HEK293 (cell line): ENCODE results near the gene BIRC5.

ENCODE experiments used
- CTCF ChIA-PET: fragments of 350-600 bp; formaldehyde crosslinking; extraction: SDS; loops from one replicate; lab custom pipeline; 2021; ENCODE audit warnings: antibody characterized with exemption; lab: Yijun Ruan, JAX
- POLR2A ChIA-PET: fragments of 300-600 bp; formaldehyde crosslinking; extraction: SDS; loops from one replicate; lab custom pipeline; 2020; ENCODE audit warnings: antibody characterized with exemption, inconsistent platforms; lab: Yijun Ruan, JAX
- H3K27ac ChIP-seq: fragments of 200-500 bp; sonication (Bioruptor generic); 2 replicates; pipeline ENCODE4 v1.5.1; 2014; ENCODE audit warnings: low read depth, low read length, control low read depth, inconsistent platforms; ENCODE audit errors: extremely low read depth
- H3K36me3 ChIP-seq, 2 experiments: fragments of 200-500 bp in 1 of 2; sonication (Bioruptor generic) in 1 of 2; 1 replicate in 1 of 2; 2 replicates in 1 of 2; pipeline ENCODE4 v1.5.1; 2014 to 2017; ENCODE audit warnings: inconsistent platforms in 2 of 2, low read length in 2 of 2; ENCODE audit not compliant: control insufficient read depth in 2 of 2, insufficient read depth in 1 of 2
- H3K4me1 ChIP-seq: fragments of 200-500 bp; sonication (Bioruptor generic); 2 replicates; pipeline ENCODE4 v1.5.1; 2014; ENCODE audit warnings: mild to moderate bottlenecking, low read length, inconsistent platforms; ENCODE audit not compliant: control insufficient read depth, insufficient read depth
- H3K4me3 ChIP-seq: 2 replicates; pipeline ENCODE4 v1.5.1; 2011; ENCODE audit warnings: low read depth, mild to moderate bottlenecking, control low read depth, low read length, moderate library complexity
- H3K9me3 ChIP-seq: fragments of 200-500 bp; sonication (Bioruptor generic); 2 replicates; pipeline ENCODE4 v1.5.1; 2014; ENCODE audit warnings: low read depth, low read length, inconsistent platforms; ENCODE audit not compliant: control insufficient read depth, insufficient read depth
- KLF10 ChIP-seq: fragments of 450-650 bp; IDR thresholded peaks from 2 replicates; pipeline ENCODE4 v1.5.1; 2018; ENCODE audit warnings: missing biosample characterization, mild to moderate bottlenecking, missing genetic modification characterization
- MEIS1 ChIP-seq: sonication (generic); formaldehyde crosslinking; IDR thresholded peaks from 2 replicates; pipeline ENCODE4 v1.8.1; 2022; ENCODE audit warnings: missing genetic modification reagents, mild to moderate bottlenecking, borderline replicate concordance
- OSR2 ChIP-seq: fragments of 450-650 bp; formaldehyde crosslinking; IDR thresholded peaks from 2 replicates; pipeline ENCODE4 v1.5.1; 2016; ENCODE audit warnings: missing biosample characterization, missing genetic modification characterization
- PRDM1 ChIP-seq: fragments of 450-650 bp; formaldehyde crosslinking; IDR thresholded peaks from 2 replicates; pipeline ENCODE4; 2016; ENCODE audit warnings: missing biosample characterization, missing genetic modification characterization
- SALL2 ChIP-seq: fragments of 450-650 bp; formaldehyde crosslinking; IDR thresholded peaks from 2 replicates; pipeline ENCODE4 v1.5.0; 2017; ENCODE audit warnings: missing biosample characterization, mild to moderate bottlenecking, missing genetic modification characterization, borderline replicate concordance
- SP3 ChIP-seq: fragments of 450-650 bp; formaldehyde crosslinking; IDR thresholded peaks from 2 replicates; pipeline ENCODE4 v1.5.1; 2016; ENCODE audit warnings: missing biosample characterization, missing genetic modification characterization
- ZBTB17 ChIP-seq: fragments of 450-650 bp; formaldehyde crosslinking; IDR thresholded peaks from 2 replicates; pipeline ENCODE4 v1.5.1; 2016; ENCODE audit warnings: missing biosample characterization, missing genetic modification characterization
- ZNF174 ChIP-seq: fragments of 450-650 bp; formaldehyde crosslinking; IDR thresholded peaks from 2 replicates; pipeline ENCODE4 v1.5.0; 2017; ENCODE audit warnings: missing biosample characterization, mild to moderate bottlenecking, missing genetic modification characterization
- ZNF239 ChIP-seq: fragments of 450-650 bp; formaldehyde crosslinking; IDR thresholded peaks from 2 replicates; pipeline ENCODE4 v1.5.1; 2016; ENCODE audit warnings: missing biosample characterization, missing genetic modification characterization
- ZNF404 ChIP-seq: fragments of 450-650 bp; formaldehyde crosslinking; IDR thresholded peaks from 2 replicates; pipeline ENCODE4 v1.5.1; 2017; ENCODE audit warnings: missing biosample characterization, missing genetic modification characterization
- ZNF433 ChIP-seq: fragments of 450-650 bp; formaldehyde crosslinking; IDR thresholded peaks from 2 replicates; pipeline ENCODE4 v1.5.1; 2016; ENCODE audit warnings: missing biosample characterization, missing genetic modification characterization, low read depth
- ZNF585B ChIP-seq: fragments of 450-650 bp; formaldehyde crosslinking; IDR thresholded peaks from 2 replicates; pipeline ENCODE4 v1.5.1; 2016; ENCODE audit warnings: missing biosample characterization, missing genetic modification characterization
- ZNF768 ChIP-seq: fragments of 450-650 bp; formaldehyde crosslinking; IDR thresholded peaks from 2 replicates; pipeline ENCODE4 v1.5.1; 2018; ENCODE audit warnings: missing biosample characterization, mild to moderate bottlenecking, missing genetic modification characterization
- TF ChIP-seq, protein P1 (sequence below): fragments of 450-650 bp; formaldehyde crosslinking; IDR thresholded peaks from 2 replicates; pipeline ENCODE4 v1.5.1; 2016; ENCODE audit warnings: missing biosample characterization, missing genetic modification characterization
- TF ChIP-seq, protein P2 (sequence below): fragments of 450-650 bp; formaldehyde crosslinking; IDR thresholded peaks from 2 replicates; pipeline ENCODE4 v1.5.1; 2017; ENCODE audit warnings: missing biosample characterization, missing genetic modification characterization
- TF ChIP-seq, protein P3 (sequence below): fragments of 450-650 bp; formaldehyde crosslinking; IDR thresholded peaks from 2 replicates; pipeline ENCODE4 v1.5.1; 2016; ENCODE audit warnings: missing biosample characterization, missing genetic modification characterization
- TF ChIP-seq, protein P4 (sequence below): fragments of 450-650 bp; formaldehyde crosslinking; IDR thresholded peaks from 2 replicates; pipeline ENCODE4 v1.5.1; 2016; ENCODE audit warnings: missing biosample characterization, missing genetic modification characterization, borderline replicate concordance
- TF ChIP-seq, protein P5 (sequence below): fragments of 450-650 bp; formaldehyde crosslinking; conservative IDR thresholded peaks from 2 replicates; pipeline ENCODE4 v1.5.1; 2016; ENCODE audit warnings: low read depth, missing biosample characterization, missing genetic modification characterization

Gene BIRC5

DNA sequence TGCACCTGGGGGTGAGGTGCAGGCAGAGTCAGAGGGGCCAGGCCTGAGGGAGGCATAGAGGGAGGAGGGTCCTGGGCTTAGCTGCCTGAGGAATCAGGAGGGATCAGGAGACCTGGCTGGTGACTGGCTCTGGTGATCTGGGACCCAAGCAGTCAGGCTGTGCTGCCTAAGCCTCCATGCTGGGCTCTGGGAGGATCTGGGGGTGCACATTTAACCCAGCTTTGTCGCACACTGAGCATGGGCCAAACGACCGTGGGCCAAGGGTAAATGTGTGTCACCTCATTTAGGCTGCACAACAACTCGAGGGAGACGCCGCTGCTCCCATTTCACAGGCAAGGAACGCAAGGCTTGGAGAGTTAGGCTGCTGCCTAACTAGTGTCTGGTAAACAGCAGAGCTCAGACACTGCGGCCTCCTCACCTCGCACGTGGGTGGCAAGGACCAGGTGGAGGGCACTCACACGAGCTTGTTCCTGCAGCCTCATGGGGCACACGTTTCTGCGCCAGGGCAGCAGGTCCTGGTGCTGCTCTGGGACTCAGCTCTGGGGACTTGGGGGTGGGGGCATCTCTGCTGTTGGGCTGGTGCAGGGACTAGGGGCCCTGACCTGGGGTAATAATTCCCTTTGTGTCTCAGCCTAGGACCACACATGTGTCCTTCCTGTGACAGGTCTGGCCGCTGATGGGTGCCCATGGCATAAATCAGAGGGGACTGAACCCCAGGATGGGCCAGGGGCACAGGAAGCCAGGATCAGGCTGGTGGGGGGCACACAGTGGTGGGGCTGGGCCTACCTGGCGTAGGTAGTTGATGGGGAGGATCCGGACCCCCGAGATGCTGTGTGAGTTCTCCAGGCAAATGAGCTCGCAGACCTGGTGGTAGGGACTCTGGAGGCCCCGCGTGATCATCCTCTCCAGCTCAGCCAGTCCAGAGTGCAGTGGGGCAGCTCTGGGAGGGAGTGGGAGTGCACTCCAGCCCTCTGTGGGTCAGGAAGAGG lies 36.1 kb downstream of the BIRC5 start (continued):
- TF ChIP-seq, protein P1, sequence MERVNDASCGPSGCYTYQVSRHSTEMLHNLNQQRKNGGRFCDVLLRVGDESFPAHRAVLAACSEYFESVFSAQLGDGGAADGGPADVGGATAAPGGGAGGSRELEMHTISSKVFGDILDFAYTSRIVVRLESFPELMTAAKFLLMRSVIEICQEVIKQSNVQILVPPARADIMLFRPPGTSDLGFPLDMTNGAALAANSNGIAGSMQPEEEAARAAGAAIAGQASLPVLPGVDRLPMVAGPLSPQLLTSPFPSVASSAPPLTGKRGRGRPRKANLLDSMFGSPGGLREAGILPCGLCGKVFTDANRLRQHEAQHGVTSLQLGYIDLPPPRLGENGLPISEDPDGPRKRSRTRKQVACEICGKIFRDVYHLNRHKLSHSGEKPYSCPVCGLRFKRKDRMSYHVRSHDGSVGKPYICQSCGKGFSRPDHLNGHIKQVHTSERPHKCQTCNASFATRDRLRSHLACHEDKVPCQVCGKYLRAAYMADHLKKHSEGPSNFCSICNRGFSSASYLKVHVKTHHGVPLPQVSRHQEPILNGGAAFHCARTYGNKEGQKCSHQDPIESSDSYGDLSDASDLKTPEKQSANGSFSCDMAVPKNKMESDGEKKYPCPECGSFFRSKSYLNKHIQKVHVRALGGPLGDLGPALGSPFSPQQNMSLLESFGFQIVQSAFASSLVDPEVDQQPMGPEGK (tag by site-specific recombination) = no peak
- TF ChIP-seq SALL2 (tag by site-specific recombination) = no peak
- no peak for TF ChIP-seq PRDM1 (tag by site-specific recombination)
- TF ChIP-seq, protein P2, sequence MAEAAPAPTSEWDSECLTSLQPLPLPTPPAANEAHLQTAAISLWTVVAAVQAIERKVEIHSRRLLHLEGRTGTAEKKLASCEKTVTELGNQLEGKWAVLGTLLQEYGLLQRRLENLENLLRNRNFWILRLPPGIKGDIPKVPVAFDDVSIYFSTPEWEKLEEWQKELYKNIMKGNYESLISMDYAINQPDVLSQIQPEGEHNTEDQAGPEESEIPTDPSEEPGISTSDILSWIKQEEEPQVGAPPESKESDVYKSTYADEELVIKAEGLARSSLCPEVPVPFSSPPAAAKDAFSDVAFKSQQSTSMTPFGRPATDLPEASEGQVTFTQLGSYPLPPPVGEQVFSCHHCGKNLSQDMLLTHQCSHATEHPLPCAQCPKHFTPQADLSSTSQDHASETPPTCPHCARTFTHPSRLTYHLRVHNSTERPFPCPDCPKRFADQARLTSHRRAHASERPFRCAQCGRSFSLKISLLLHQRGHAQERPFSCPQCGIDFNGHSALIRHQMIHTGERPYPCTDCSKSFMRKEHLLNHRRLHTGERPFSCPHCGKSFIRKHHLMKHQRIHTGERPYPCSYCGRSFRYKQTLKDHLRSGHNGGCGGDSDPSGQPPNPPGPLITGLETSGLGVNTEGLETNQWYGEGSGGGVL (tag by site-specific recombination) = no peak
- TF ChIP-seq, protein P3, sequence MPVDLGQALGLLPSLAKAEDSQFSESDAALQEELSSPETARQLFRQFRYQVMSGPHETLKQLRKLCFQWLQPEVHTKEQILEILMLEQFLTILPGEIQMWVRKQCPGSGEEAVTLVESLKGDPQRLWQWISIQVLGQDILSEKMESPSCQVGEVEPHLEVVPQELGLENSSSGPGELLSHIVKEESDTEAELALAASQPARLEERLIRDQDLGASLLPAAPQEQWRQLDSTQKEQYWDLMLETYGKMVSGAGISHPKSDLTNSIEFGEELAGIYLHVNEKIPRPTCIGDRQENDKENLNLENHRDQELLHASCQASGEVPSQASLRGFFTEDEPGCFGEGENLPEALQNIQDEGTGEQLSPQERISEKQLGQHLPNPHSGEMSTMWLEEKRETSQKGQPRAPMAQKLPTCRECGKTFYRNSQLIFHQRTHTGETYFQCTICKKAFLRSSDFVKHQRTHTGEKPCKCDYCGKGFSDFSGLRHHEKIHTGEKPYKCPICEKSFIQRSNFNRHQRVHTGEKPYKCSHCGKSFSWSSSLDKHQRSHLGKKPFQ (tag by site-specific recombination) = no peak
- no peak for TF ChIP-seq ZNF585B (tag by site-specific recombination)
- no peak for TF ChIP-seq MEIS1
- TF ChIP-seq ZNF404 = no peak
- no peak for TF ChIP-seq OSR2 (tag by site-specific recombination)
- TF ChIP-seq ZNF433 = no peak
- no peak for TF ChIP-seq KLF10 (tag by site-specific recombination)
- no peak for TF ChIP-seq ZNF239 (tag by site-specific recombination)
- no peak for TF ChIP-seq SP3 (tag by site-specific recombination)
- no peak for TF ChIP-seq ZBTB17 (tag by site-specific recombination)
- TF ChIP-seq ZNF174 (tag by site-specific recombination) = no peak
- TF ChIP-seq ZNF768 (tag by site-specific recombination) = no peak

DNA sequence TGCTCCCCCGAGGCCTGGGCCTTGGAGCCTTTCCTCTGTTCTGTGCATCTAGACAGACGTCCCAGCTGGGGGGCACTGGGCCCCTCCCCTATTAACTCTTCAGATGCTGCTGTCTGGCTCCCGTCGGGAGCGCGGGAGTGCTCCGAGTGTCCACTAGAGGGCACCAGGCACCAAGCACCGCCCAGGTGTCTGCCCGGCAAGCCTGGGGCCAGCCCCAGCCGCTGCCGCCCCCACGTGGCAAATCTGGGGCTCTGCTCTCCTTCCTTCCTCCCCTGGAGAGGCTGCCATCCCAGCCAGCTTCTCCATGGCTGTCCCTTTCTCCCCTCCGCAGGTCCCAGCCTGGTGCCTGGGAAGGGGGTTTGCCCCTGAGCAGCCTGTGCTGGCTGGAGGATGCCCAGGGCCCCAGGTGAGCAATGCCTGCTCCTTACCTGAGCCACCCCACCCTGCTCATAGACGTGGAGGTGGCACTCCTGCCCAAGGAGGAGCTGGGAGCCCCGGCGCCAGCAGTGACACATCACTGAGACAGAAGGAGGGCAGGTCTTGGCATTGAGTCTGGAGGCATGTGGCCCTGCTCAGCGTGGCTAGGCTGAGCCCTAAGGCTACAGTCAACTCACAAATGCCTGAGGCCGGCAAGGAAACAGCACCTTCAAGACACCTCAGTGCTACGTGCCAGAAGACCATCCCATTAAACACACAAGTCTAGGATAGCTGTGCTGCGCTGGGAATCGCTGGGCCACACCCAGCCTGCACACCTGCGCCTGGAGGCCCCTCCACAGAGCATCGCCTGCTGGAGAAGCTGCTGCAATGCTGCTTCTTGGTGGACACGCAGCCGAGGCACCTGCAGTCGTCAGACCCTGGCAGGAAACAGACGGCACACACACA lies 37.1 kb downstream of the BIRC5 start:
- ChIA-PET CTCF (interaction anchor here (0.6 to 6.1 kb wide), 65 partner anchors 9 to 864 kb away, joined by 3 to 60 read pairs (median 5); partner anchors contain the start of genes AFMID, BIRC5 and TK1), POLR2A (interaction anchor here (0.5 to 1.7 kb wide), 13 partner anchors 10 to 293 kb away, joined by 3 to 5 read pairs (median 4); partner anchors contain the start of genes AFMID, TK1 and TNRC6C)
- no peak overlapping the region for H3K4me3 ChIP-seq
- no peaks in the 10 kb centered on the region for H3K36me3 ChIP-seq
- no peaks in the 10 kb centered on the region for H3K9me3 ChIP-seq
- H3K27ac ChIP-seq = no peak overlapping the region
- H3K4me1 ChIP-seq = no peaks in the 10 kb centered on the region
- TF ChIP-seq, protein P4, sequence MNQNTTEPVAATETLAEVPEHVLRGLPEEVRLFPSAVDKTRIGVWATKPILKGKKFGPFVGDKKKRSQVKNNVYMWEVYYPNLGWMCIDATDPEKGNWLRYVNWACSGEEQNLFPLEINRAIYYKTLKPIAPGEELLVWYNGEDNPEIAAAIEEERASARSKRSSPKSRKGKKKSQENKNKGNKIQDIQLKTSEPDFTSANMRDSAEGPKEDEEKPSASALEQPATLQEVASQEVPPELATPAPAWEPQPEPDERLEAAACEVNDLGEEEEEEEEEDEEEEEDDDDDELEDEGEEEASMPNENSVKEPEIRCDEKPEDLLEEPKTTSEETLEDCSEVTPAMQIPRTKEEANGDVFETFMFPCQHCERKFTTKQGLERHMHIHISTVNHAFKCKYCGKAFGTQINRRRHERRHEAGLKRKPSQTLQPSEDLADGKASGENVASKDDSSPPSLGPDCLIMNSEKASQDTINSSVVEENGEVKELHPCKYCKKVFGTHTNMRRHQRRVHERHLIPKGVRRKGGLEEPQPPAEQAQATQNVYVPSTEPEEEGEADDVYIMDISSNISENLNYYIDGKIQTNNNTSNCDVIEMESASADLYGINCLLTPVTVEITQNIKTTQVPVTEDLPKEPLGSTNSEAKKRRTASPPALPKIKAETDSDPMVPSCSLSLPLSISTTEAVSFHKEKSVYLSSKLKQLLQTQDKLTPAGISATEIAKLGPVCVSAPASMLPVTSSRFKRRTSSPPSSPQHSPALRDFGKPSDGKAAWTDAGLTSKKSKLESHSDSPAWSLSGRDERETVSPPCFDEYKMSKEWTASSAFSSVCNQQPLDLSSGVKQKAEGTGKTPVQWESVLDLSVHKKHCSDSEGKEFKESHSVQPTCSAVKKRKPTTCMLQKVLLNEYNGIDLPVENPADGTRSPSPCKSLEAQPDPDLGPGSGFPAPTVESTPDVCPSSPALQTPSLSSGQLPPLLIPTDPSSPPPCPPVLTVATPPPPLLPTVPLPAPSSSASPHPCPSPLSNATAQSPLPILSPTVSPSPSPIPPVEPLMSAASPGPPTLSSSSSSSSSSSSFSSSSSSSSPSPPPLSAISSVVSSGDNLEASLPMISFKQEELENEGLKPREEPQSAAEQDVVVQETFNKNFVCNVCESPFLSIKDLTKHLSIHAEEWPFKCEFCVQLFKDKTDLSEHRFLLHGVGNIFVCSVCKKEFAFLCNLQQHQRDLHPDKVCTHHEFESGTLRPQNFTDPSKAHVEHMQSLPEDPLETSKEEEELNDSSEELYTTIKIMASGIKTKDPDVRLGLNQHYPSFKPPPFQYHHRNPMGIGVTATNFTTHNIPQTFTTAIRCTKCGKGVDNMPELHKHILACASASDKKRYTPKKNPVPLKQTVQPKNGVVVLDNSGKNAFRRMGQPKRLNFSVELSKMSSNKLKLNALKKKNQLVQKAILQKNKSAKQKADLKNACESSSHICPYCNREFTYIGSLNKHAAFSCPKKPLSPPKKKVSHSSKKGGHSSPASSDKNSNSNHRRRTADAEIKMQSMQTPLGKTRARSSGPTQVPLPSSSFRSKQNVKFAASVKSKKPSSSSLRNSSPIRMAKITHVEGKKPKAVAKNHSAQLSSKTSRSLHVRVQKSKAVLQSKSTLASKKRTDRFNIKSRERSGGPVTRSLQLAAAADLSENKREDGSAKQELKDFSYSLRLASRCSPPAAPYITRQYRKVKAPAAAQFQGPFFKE (tag by site-specific recombination) = no peak
- TF ChIP-seq, protein P5, sequence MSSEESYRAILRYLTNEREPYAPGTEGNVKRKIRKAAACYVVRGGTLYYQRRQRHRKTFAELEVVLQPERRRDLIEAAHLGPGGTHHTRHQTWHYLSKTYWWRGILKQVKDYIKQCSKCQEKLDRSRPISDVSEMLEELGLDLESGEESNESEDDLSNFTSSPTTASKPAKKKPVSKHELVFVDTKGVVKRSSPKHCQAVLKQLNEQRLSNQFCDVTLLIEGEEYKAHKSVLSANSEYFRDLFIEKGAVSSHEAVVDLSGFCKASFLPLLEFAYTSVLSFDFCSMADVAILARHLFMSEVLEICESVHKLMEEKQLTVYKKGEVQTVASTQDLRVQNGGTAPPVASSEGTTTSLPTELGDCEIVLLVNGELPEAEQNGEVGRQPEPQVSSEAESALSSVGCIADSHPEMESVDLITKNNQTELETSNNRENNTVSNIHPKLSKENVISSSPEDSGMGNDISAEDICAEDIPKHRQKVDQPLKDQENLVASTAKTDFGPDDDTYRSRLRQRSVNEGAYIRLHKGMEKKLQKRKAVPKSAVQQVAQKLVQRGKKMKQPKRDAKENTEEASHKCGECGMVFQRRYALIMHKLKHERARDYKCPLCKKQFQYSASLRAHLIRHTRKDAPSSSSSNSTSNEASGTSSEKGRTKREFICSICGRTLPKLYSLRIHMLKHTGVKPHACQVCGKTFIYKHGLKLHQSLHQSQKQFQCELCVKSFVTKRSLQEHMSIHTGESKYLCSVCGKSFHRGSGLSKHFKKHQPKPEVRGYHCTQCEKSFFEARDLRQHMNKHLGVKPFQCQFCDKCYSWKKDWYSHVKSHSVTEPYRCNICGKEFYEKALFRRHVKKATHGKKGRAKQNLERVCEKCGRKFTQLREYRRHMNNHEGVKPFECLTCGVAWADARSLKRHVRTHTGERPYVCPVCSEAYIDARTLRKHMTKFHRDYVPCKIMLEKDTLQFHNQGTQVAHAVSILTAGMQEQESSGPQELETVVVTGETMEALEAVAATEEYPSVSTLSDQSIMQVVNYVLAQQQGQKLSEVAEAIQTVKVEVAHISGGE (tag by site-specific recombination) = 0 out of 2 replicates have a peak, but pooled peaks have one; percentile 17
